GM12878 (cell line): Measurements from ENCODE around the gene USP54. TPM values are rescaled to one million over a fixed set of nuclear protein-coding genes. Genes with fewer than 3 reads are reported as not detected.
A peak's percentile ranks its signal among the peaks of the same experiment; 100 is the strongest.

Experiments used
- ATAC-seq: fragments of 200-7000 bp; cut with Tn5 transposase; 3 replicates; pipeline ENCODE4 v1.9.1; 2020; ENCODE audit warnings: mild to moderate bottlenecking, moderate library complexity
- BruUV-seq: library from RNA; stranded (reverse); fragments of 400-500 nt; replicated peaks from 2 replicates; lab custom pipeline; 2021; lab: Mats Ljungman, UMichigan
- CTCF ChIA-PET: fragments of 300-600 bp; sonication (Branson Sonifier 250); formaldehyde crosslinking; extraction: SDS; loops from one replicate; lab custom pipeline; 2021; ENCODE audit warnings: inconsistent platforms; lab: Yijun Ruan, JAX
- POLR2A ChIA-PET: fragments of 350-600 bp; formaldehyde crosslinking; extraction: SDS; loops from one replicate; lab custom pipeline; 2021; ENCODE audit warnings: inconsistent platforms; lab: Charles Lee
- RAD21 ChIA-PET: fragments of 300-600 bp; sonication (Branson Sonifier 250); formaldehyde crosslinking; loops from one replicate; lab custom pipeline; 2023; ENCODE audit warnings: antibody characterized with exemption; ENCODE audit not compliant: unreplicated experiment; lab: Charles Lee
- SMC1A ChIA-PET: fragments of 300-600 bp; sonication (Branson Sonifier 250); formaldehyde crosslinking; loops from one replicate; lab custom pipeline; 2023; ENCODE audit not compliant: unreplicated experiment, uncharacterized antibody; lab: Charles Lee
- DNase-seq: peaks from one replicate; pipeline ENCODE4 v3.0.0-alpha.2; 2011; ENCODE audit warnings: low read depth, low spot score
- FAIRE-seq: peaks from 3 replicates; lab custom pipeline; 2011; peaks lifted over from hg19 to GRCh38; lab: Jason Lieb, UNC
- H2AFZ ChIP-seq: 2 replicates; pipeline ENCODE4 v1.6.0; 2011; ENCODE audit warnings: low read depth, low read length, control low read depth; ENCODE audit not compliant: control insufficient read depth
- H3K27ac ChIP-seq: 2 replicates; pipeline ENCODE4 v1.5.1; 2011; ENCODE audit warnings: control low read depth; ENCODE audit not compliant: control insufficient read depth, insufficient read depth
- H3K27me3 ChIP-seq, 2 experiments: replicated peaks in 1 of 2; 2 replicates each; pipeline versions ENCODE4 v1.6.0 to v1.6.1; 2011; ENCODE audit warnings: low read length in 1 of 2; ENCODE audit not compliant: control insufficient read depth in 2 of 2, insufficient read depth in 2 of 2
- H3K36me3 ChIP-seq, 2 experiments: 2 replicates each; pipeline ENCODE4 v1.5.1; 2011; ENCODE audit warnings: low read length in 1 of 2; ENCODE audit not compliant: control insufficient read depth in 2 of 2, insufficient read depth in 2 of 2
- H3K4me1 ChIP-seq: 2 replicates; pipeline ENCODE4 v1.6.1; 2011; ENCODE audit warnings: mild to moderate bottlenecking, low read length, moderate library complexity, mixed read lengths; ENCODE audit not compliant: control insufficient read depth, insufficient read depth
- H3K4me2 ChIP-seq: 2 replicates; pipeline ENCODE4 v1.6.0; 2011; ENCODE audit warnings: control low read depth; ENCODE audit not compliant: control insufficient read depth, insufficient read depth
- H3K4me3 ChIP-seq: fragments of 200-600 bp; sonication (generic); 2 replicates; pipeline ENCODE4 v1.5.1; 2016
- H3K79me2 ChIP-seq: 2 replicates; pipeline ENCODE4 v1.6.0; 2011; ENCODE audit warnings: low read length; ENCODE audit not compliant: control insufficient read depth, insufficient read depth
- H3K9ac ChIP-seq: 2 replicates; pipeline ENCODE4 v1.8.0; 2011; ENCODE audit warnings: low read length, control low read depth, mixed read lengths; ENCODE audit not compliant: control insufficient read depth, insufficient read depth
- H3K9me3 ChIP-seq: replicated peaks from 3 replicates; pipeline ENCODE4 v1.5.1; 2011; ENCODE audit warnings: mild to moderate bottlenecking, low read length; ENCODE audit not compliant: control insufficient read depth, insufficient read depth
- H4K20me1 ChIP-seq: 2 replicates; pipeline ENCODE4 v1.6.0; 2011; ENCODE audit not compliant: control insufficient read depth, insufficient read depth
- BCL11A ChIP-seq: IDR thresholded peaks from 2 replicates; pipeline ENCODE4 v1.6.1; 2011; ENCODE audit warnings: low read depth, low read length
- CREB1 ChIP-seq: IDR thresholded peaks from 2 replicates; pipeline ENCODE4 v1.6.1; 2012; ENCODE audit warnings: low read depth, mild to moderate bottlenecking, inconsistent platforms
- EGR1 ChIP-seq, 2 experiments: IDR thresholded peaks; 1 replicate in 1 of 2; 2 replicates in 1 of 2; pipeline ENCODE4 v1.6.1; 2011 to 2012; ENCODE audit warnings: low read depth in 2 of 2, low read length in 2 of 2, borderline replicate concordance in 1 of 2, mild to moderate bottlenecking in 1 of 2, moderate library complexity in 1 of 2
- GABPA ChIP-seq: IDR thresholded peaks from 2 replicates; pipeline ENCODE4 v1.6.1; 2014; ENCODE audit warnings: antibody characterized with exemption, low read depth, mild to moderate bottlenecking, inconsistent platforms
- IKZF1 ChIP-seq: fragments of 450-650 bp; conservative IDR thresholded peaks from 2 replicates; pipeline ENCODE4 v1.6.1; 2017; ENCODE audit warnings: antibody characterized with exemption, mild to moderate bottlenecking
- IKZF2 ChIP-seq, 2 experiments: fragments of 450-650 bp; IDR thresholded peaks; 2 replicates each; pipeline ENCODE4 v1.6.1; 2017; ENCODE audit warnings: mild to moderate bottlenecking in 2 of 2, moderate library complexity in 2 of 2
- LARP7 ChIP-seq: fragments of 450-650 bp; IDR thresholded peaks from 2 replicates; pipeline ENCODE4 v1.6.1; 2017; ENCODE audit warnings: mild to moderate bottlenecking
- NFYA ChIP-seq: IDR thresholded peaks from 2 replicates; pipeline ENCODE4 v1.6.1; 2011; ENCODE audit warnings: low read depth, mild to moderate bottlenecking, low read length, improper control_type of control experiment, borderline replicate concordance
- RB1 ChIP-seq: fragments of 450-650 bp; formaldehyde crosslinking; IDR thresholded peaks from 2 replicates; pipeline ENCODE4 v1.6.1; 2017; ENCODE audit warnings: mild to moderate bottlenecking, borderline replicate concordance
- RELB ChIP-seq: fragments of 450-650 bp; IDR thresholded peaks from 2 replicates; pipeline ENCODE4 v1.6.1; 2017; ENCODE audit warnings: low read depth, mild to moderate bottlenecking, moderate library complexity
- SP1 ChIP-seq: IDR thresholded peaks from one replicate; pipeline ENCODE4 v1.6.1; 2011; ENCODE audit warnings: low read depth, low read length
- SPI1 ChIP-seq: IDR thresholded peaks from 2 replicates; pipeline ENCODE4 v1.6.1; 2011; ENCODE audit warnings: low read depth, mild to moderate bottlenecking, low read length, moderate library complexity, borderline replicate concordance; ENCODE audit not compliant: insufficient read depth
- SREBF1 ChIP-seq: IDR thresholded peaks from 2 replicates; pipeline ENCODE4 v1.6.1; 2012; ENCODE audit warnings: mild to moderate bottlenecking, low read length
- SUPT20H ChIP-seq: IDR thresholded peaks from 2 replicates; pipeline ENCODE4 v1.6.1; 2011; ENCODE audit warnings: low read depth, mild to moderate bottlenecking, low read length, moderate library complexity, borderline replicate concordance; ENCODE audit not compliant: control insufficient read depth
- SUZ12 ChIP-seq: fragments of 200-600 bp; sonication (generic); IDR thresholded peaks from one replicate; pipeline ENCODE4 v1.6.1; 2018; ENCODE audit warnings: antibody characterized with exemption, mild to moderate bottlenecking; ENCODE audit not compliant: unreplicated experiment
- TCF7 ChIP-seq: IDR thresholded peaks from 2 replicates; pipeline ENCODE4 v1.6.1; 2014; ENCODE audit warnings: antibody characterized with exemption, borderline replicate concordance
- USF1 ChIP-seq: IDR thresholded peaks from 2 replicates; pipeline ENCODE4 v1.6.1; 2011; ENCODE audit warnings: borderline replicate concordance, low read depth, mild to moderate bottlenecking, moderate library complexity, mixed read lengths, low read length; ENCODE audit not compliant: insufficient read depth; ENCODE audit errors: extremely low read length
- ZNF274 ChIP-seq: IDR thresholded peaks from one replicate; pipeline ENCODE4 v1.8.0; 2011; ENCODE audit not compliant: insufficient read length, insufficient read depth
- ZNF592 ChIP-seq: fragments of 450-650 bp; IDR thresholded peaks from 2 replicates; pipeline ENCODE4 v1.6.1; 2017; ENCODE audit warnings: mild to moderate bottlenecking, moderate library complexity
- WGBS: methylation state at CpG from one replicate; pipeline ENCODE4 v1.1.6; 2016; ENCODE audit warnings: low lambda C conversion rate; ENCODE audit not compliant: insufficient replicate concordance, insufficient coverage; ENCODE audit errors: missing lambda C conversion rate; 5-methylcytosine and 5-hydroxymethylcytosine counted together
- in situ Hi-C: fragments of 300-500 bp; cut with MboI; formaldehyde crosslinking; loops from 9 replicates; pipeline ENCODE4 v1.14.3; 2018; ENCODE audit warnings: mixed read lengths
- intact Hi-C: fragments of 100-400 bp; cut with micrococcal nuclease; formaldehyde crosslinking; loops from one replicate; pipeline ENCODE4 v1.14.2; 2022; ENCODE audit not compliant: unreplicated experiment
- polyA plus RNA-seq, 11 experiments: library from polyadenylated mRNA; depleted of rRNA in 4 of 11; unstranded in 6 of 11; stranded (reverse) in 5 of 11; fragments of >200 nt; fragmentation: Nextera tagmentation in 4 of 11; fragmentation: Illumina TruSeq in 1 of 11; extraction: Ambion mirVana in 4 of 11; extraction: Trizol in 1 of 11; gene quantifications; 1 replicate in 1 of 11; 2 replicates in 10 of 11; pipeline versions ENCODE4 v1.2.1 to v1.2.3, GENCODE V29; 2011 to 2016; ENCODE audit warnings: inconsistent platforms in 2 of 11, missing spikeins in 2 of 11, low read depth in 1 of 11
- total RNA-seq, 4 experiments: library from RNA; depleted of rRNA in 3 of 4; stranded (reverse); fragments of >200 nt in 3 of 4; fragmentation: Illumina TruSeq in 1 of 4; extraction: Trizol in 1 of 4; gene quantifications; 2 replicates each; pipeline versions ENCODE4 v1.2.1 to v1.2.3, GENCODE V29; 2013 to 2021

USP54 gene
- total and polyA plus RNA-seq, 10 of the 15 experiments (the other 5 are each of a cell fraction or from before 2014, with no cell fraction given): 0.93 to 10.5 (median 5.5) TPM

- Histone ChIP-seq H3K9ac (no peak overlapping the region), H3K27me3 (no peaks in the 10 kb centered on the region), H3K79me2 (no peaks in the 10 kb centered on the region), H3K36me3 (no peaks in the 10 kb centered on the region), H2AFZ (no peak overlapping the region), H3K4me1 (no peaks in the 10 kb centered on the region), H3K27ac (no peak overlapping the region), H3K9me3 (no peaks in the 10 kb centered on the region), H3K4me3 (no peak overlapping the region), H4K20me1 (no peaks in the 10 kb centered on the region), H3K4me2 (no peak overlapping the region)
- ATAC-seq (no peak), DNase-seq (no peak), FAIRE-seq (no peak)
- POLR2A ChIA-PET: no interaction called here
- SMC1A ChIA-PET: interaction anchor here (1.1 to 3.8 kb wide), 6 partner anchors 20 to 110 kb away, joined by 3 to 24 read pairs (median 4); no protein-coding TSS in a partner anchor
- CTCF ChIA-PET: interaction anchor here (0.6 to 3.8 kb wide), 5 partner anchors 47 to 345 kb away, joined by 4 to 15 read pairs (median 6); no protein-coding TSS in a partner anchor
- 45% methylated on average over 1 of the region's 1 CpG for WGBS
- in situ Hi-C loops (loop anchor here (5.0 kb wide), 1 partner anchor 107 kb away; the partner anchor contains the start of gene MYOZ1), intact Hi-C loops (no loop called here)
- RAD21 ChIA-PET: interaction anchor here (1.2 kb wide), 1 partner anchor 109 kb away, joined by 3 read pairs; no protein-coding TSS in a partner anchor
- BruUV-seq: no TSS peak
- TF ChIP-seq GABPA: no peak
- TF ChIP-seq EGR1 (IDR thresholded peaks at IDR 0.05; ENCODE audit: borderline replicate concordance in 1 of 2, low read depth in 2 of 2, low read length in 2 of 2): no peak
- TF ChIP-seq IKZF2 (IDR thresholded peaks at IDR 0.05): peak in 1 of 2 experiments; percentile 22; a peak in 2 of 4 replicates
- no peak for TF ChIP-seq BCL11A
- no peak for TF ChIP-seq CREB1
- TF ChIP-seq SPI1: peak; percentile 60; the same call in 1 of the 2 replicates
- no peak for TF ChIP-seq ZNF592
- no peak for TF ChIP-seq SUZ12
- no peak for TF ChIP-seq USF1
- no peak for TF ChIP-seq TCF7
- no peak for TF ChIP-seq SP1
- no peak for TF ChIP-seq RB1
- TF ChIP-seq IKZF1: 0 out of 2 replicates have a peak, but pooled peaks have one; percentile 21
- TF ChIP-seq SREBF1: no peak
- no peak for TF ChIP-seq LARP7
- TF ChIP-seq RELB: peak; percentile 40; the same call in 1 of the 2 replicates
- TF ChIP-seq ZNF274: no peak
- TF ChIP-seq SUPT20H: no peak
- TF ChIP-seq NFYA: no peak
These were observed 56.3 kb downstream of the USP54 start for GRCh38 chr10:73534857-73535256.
